GM21576 (cell line): ENCODE data around the gene FCGR1A.
"Not testable (repeated sequence)": the region's sequence is repeated elsewhere in the genome, so short reads cannot be mapped to it uniquely, and the experiment has no call there.

ENCODE experiments used
- ATAC-seq: cut with Tn5 transposase; IDR thresholded peaks from one replicate; pipeline ENCODE4 v1.9.1; 2021; ENCODE audit warnings: mild to moderate bottlenecking, moderate library complexity; ENCODE audit not compliant: unreplicated experiment

FCGR1A gene

GRCh38 chr1:149831764-149832315 is 49.3 kb downstream of the FCGR1A start:
- ATAC-seq, result not testable (repeated sequence)

GRCh38 chr1:149832316-149833126 is 50.0 kb downstream of the FCGR1A start:
- ATAC-seq, result peak; percentile 60

GRCh38 chr1:149833144-149833543 is 50.6 kb downstream of the FCGR1A start:
- ATAC-seq, result not testable (repeated sequence)

GRCh38 chr1:149841149-149841548 is 58.7 kb downstream of the FCGR1A start:
- peak; percentile 23 for ATAC-seq
